Mesenteric fat pad (tissue), 1 donor: ENCODE data around the gene PAK1IP1. TPM values are rescaled to one million over a fixed set of nuclear protein-coding genes. Genes with fewer than 3 reads are reported as not detected.
A peak's percentile ranks its signal among the peaks of the same experiment; 100 is the strongest.
"Not testable (repeated sequence)": the region's sequence is repeated elsewhere in the genome, so short reads cannot be mapped to it uniquely, and the experiment has no call there.

Experiments
- DNase-seq: peaks from one replicate; pipeline ENCODE4 v3.0.0-alpha.2; 2020; ENCODE audit warnings: low spot score
- total RNA-seq: library from RNA; stranded (reverse); fragmentation: NEBNext Ultra II Directional; extraction: Animal tissue kit (Norgen Biotek cat#: 25700); gene quantifications from one replicate; pipeline ENCODE4 v1.2.1, GENCODE V29; 2021
- donor health status: DM: yes; HTN: yes; CAD: no.

Gene PAK1IP1
- total RNA-seq, 1 donor from 2014 or later, result 17.3 TPM

- no peak for DNase-seq
These were observed 3.9 kb upstream of the PAK1IP1 start for GRCh38 chr6:10690651-10691445.

GRCh38 chr6:10692965-10693538 is 1.7 kb upstream of the PAK1IP1 start:
- DNase-seq, result no peak

GRCh38 chr6:10695086-10695657 is 400 bp downstream of the PAK1IP1 start:
- no peak for DNase-seq

- DNase-seq, result no peak
These were observed 1.9 kb downstream of the PAK1IP1 start for GRCh38 chr6:10696655-10697054.

- no peak for DNase-seq
These were observed 19.2 kb downstream of the PAK1IP1 start for GRCh38 chr6:10713962-10714361.

GRCh38 chr6:10719296-10719963 is 24.7 kb downstream of the PAK1IP1 start:
- DNase-seq, result no peak

- DNase-seq, result no peak
These were observed 25.1 kb downstream of the PAK1IP1 start for GRCh38 chr6:10719964-10720264.

- DNase-seq, result no peak
These were observed 25.6 kb downstream of the PAK1IP1 start for GRCh38 chr6:10720265-10720959.

- DNase-seq, result not testable (repeated sequence)
These were observed 26.4 kb downstream of the PAK1IP1 start for GRCh38 chr6:10720960-10721849.

GRCh38 chr6:10721850-10722569 is 27.2 kb downstream of the PAK1IP1 start:
- no peak for DNase-seq

- no peak for DNase-seq
These were observed 27.7 kb downstream of the PAK1IP1 start for GRCh38 chr6:10722570-10722819.

GRCh38 chr6:10722820-10723566 is 28.2 kb downstream of the PAK1IP1 start, which contains the start of gene TMEM14C:
Gene TMEM14C (plus strand): TSS chr6:10723070. CDS start chr6:10724614, 1,544 bp downstream.
- DNase-seq, result peak; percentile 98

- DNase-seq, result no peak
These were observed 28.8 kb downstream of the PAK1IP1 start for GRCh38 chr6:10723567-10723881.

GRCh38 chr6:10725044-10725443 is 30.3 kb downstream of the PAK1IP1 start:
- DNase-seq, result no peak

- DNase-seq, result no peak
These were observed 30.9 kb downstream of the PAK1IP1 start for GRCh38 chr6:10725716-10726115.

- no peak for DNase-seq
These were observed 35.5 kb downstream of the PAK1IP1 start for GRCh38 chr6:10730254-10730653.

GRCh38 chr6:10733151-10733715 is 38.5 kb downstream of the PAK1IP1 start:
- no peak for DNase-seq

- DNase-seq, result no peak
These were observed 39.1 kb downstream of the PAK1IP1 start for GRCh38 chr6:10733863-10734262.

- DNase-seq, result no peak
These were observed 42.0 kb downstream of the PAK1IP1 start for GRCh38 chr6:10736731-10737130.
